Endothelial cell of umbilical vein (primary cell): ENCODE measurements around the gene NOB1. TPM values are rescaled to one million over a fixed set of nuclear protein-coding genes. Genes with fewer than 3 reads are reported as not detected.

ENCODE experiments used
- BruUV-seq: library from RNA; stranded (reverse); fragments of 400-500 nt; replicated peaks from 2 replicates; lab custom pipeline; 2021; lab: Mats Ljungman, UMichigan
- CTCF ChIA-PET: fragments of 300-600, 350-600 bp; sonication (Branson Sonifier 250); formaldehyde crosslinking; loops from one replicate; lab custom pipeline; 2021; ENCODE audit warnings: antibody characterized with exemption, inconsistent platforms; lab: Charles Lee
- POLR2A ChIA-PET: fragments of 300-600, 350-600 bp; sonication (Branson Sonifier 250); formaldehyde crosslinking; loops from one replicate; lab custom pipeline; 2021; ENCODE audit warnings: antibody characterized with exemption, inconsistent platforms; lab: Charles Lee
- DNase-seq: peaks from one replicate; pipeline ENCODE4 v3.0.0-alpha.2; 2011; ENCODE audit warnings: low read depth, low spot score
- FAIRE-seq: peaks from 2 replicates; lab custom pipeline; 2011; peaks lifted over from hg19 to GRCh38; lab: Jason Lieb, UNC
- H2AFZ ChIP-seq: 2 replicates; pipeline ENCODE4 v1.6.0; 2012; ENCODE audit warnings: low read depth, low read length, control low read depth, inconsistent platforms
- H3K27ac ChIP-seq: 2 replicates; pipeline ENCODE4 v1.5.1; 2011; ENCODE audit warnings: low read depth, mild to moderate bottlenecking, control low read depth, low read length, moderate library complexity; ENCODE audit not compliant: insufficient read depth
- H3K27me3 ChIP-seq, 2 experiments: 2 replicates each; pipeline versions ENCODE4 v1.6.0 to v1.6.1; 2011; ENCODE audit warnings: low read length in 2 of 2, mixed read lengths in 1 of 2; ENCODE audit not compliant: control insufficient read depth in 2 of 2, insufficient read depth in 2 of 2
- H3K36me3 ChIP-seq, 2 experiments: 2 replicates in 1 of 2; 3 replicates in 1 of 2; pipeline ENCODE4 v1.5.1; 2011; ENCODE audit warnings: low read length in 2 of 2, mild to moderate bottlenecking in 1 of 2, moderate library complexity in 1 of 2; ENCODE audit not compliant: control insufficient read depth in 2 of 2, insufficient read depth in 2 of 2; ENCODE audit errors: extremely low read depth in 1 of 2
- H3K4me1 ChIP-seq: 3 replicates; pipeline ENCODE4 v1.5.1; 2011; ENCODE audit warnings: mild to moderate bottlenecking, low read length; ENCODE audit not compliant: control insufficient read depth, insufficient read depth; ENCODE audit errors: extremely low read depth
- H3K4me2 ChIP-seq: 2 replicates; pipeline ENCODE4 v1.6.1; 2011; ENCODE audit warnings: low read length, control low read depth, mixed read lengths; ENCODE audit not compliant: insufficient read depth
- H3K4me3 ChIP-seq, 3 experiments: fragments of 200-600 bp in 1 of 3; sonication (generic), shearing (Covaris generic) in 1 of 3; replicated peaks in 1 of 3; 2 replicates each; pipeline ENCODE4 v1.5.1; 2011 to 2016; ENCODE audit warnings: control low read depth in 3 of 3, low read length in 3 of 3, mild to moderate bottlenecking in 2 of 3, inconsistent platforms in 1 of 3, low read depth in 1 of 3, moderate library complexity in 1 of 3; ENCODE audit not compliant: insufficient read depth in 1 of 3
- H3K79me2 ChIP-seq: 2 replicates; pipeline ENCODE4 v1.6.0; 2012; ENCODE audit warnings: low read length, inconsistent platforms; ENCODE audit not compliant: control insufficient read depth, insufficient read depth
- H3K9ac ChIP-seq: replicated peaks from 2 replicates; pipeline ENCODE3; 2011; ENCODE audit warnings: low read length, control low read depth; ENCODE audit not compliant: insufficient read depth; ENCODE audit errors: extremely low read depth
- H3K9me1 ChIP-seq: replicated peaks from 3 replicates; pipeline ENCODE4 v1.6.0; 2011; ENCODE audit warnings: mild to moderate bottlenecking, low read length; ENCODE audit not compliant: control insufficient read depth, insufficient read depth; ENCODE audit errors: extremely low read depth
- H3K9me3 ChIP-seq: replicated peaks from 2 replicates; pipeline ENCODE4 v1.5.1; 2012; ENCODE audit warnings: low read length, inconsistent platforms; ENCODE audit not compliant: control insufficient read depth, insufficient read depth
- H4K20me1 ChIP-seq: replicated peaks from 2 replicates; pipeline ENCODE3; 2011; ENCODE audit warnings: mild to moderate bottlenecking, low read length; ENCODE audit not compliant: control insufficient read depth, insufficient read depth; ENCODE audit errors: extremely low read depth
- EZH2 ChIP-seq: IDR thresholded peaks from 2 replicates; pipeline ENCODE4 v1.6.1; 2012; ENCODE audit warnings: borderline replicate concordance, low read depth, mild to moderate bottlenecking, moderate library complexity, low read length, inconsistent platforms; ENCODE audit not compliant: severe bottlenecking
- FOS ChIP-seq: IDR thresholded peaks from 2 replicates; pipeline ENCODE4 v1.6.1; 2011; ENCODE audit warnings: mild to moderate bottlenecking, low read length, moderate library complexity, borderline replicate concordance; ENCODE audit not compliant: insufficient read depth
- GATA2 ChIP-seq: IDR thresholded peaks from 2 replicates; pipeline ENCODE4 v1.7.0; 2011; ENCODE audit warnings: low read depth, mild to moderate bottlenecking, moderate library complexity, mixed read lengths, low read length; ENCODE audit not compliant: insufficient read length, insufficient read depth
- JUN ChIP-seq: IDR thresholded peaks from 2 replicates; pipeline ENCODE4 v1.6.1; 2011; ENCODE audit warnings: borderline replicate concordance, low read depth; ENCODE audit not compliant: insufficient read length, insufficient read depth
- MYC ChIP-seq: IDR thresholded peaks from one replicate; pipeline ENCODE4 v1.6.1; 2011; ENCODE audit warnings: mild to moderate bottlenecking, low read depth, low read length
- POLR2A ChIP-seq: IDR thresholded peaks from 2 replicates; pipeline ENCODE4 v1.6.1; 2012; ENCODE audit warnings: low read depth, mild to moderate bottlenecking, control low read depth, low read length
- POLR2AphosphoS5 ChIP-seq: IDR thresholded peaks from 2 replicates; pipeline ENCODE4 v1.6.1; 2012; ENCODE audit warnings: low read depth, mild to moderate bottlenecking, control low read depth, low read length, moderate library complexity; ENCODE audit not compliant: insufficient read depth
- dilution Hi-C: fragments of 300-500 bp; cut with MboI; formaldehyde crosslinking; loops from one replicate; pipeline ENCODE4 v1.15.0; 2019; ENCODE audit warnings: low sequenced_read_pairs; ENCODE audit not compliant: extremely low pct_ligation_motif_present
- intact Hi-C: fragments of 100-400 bp; cut with micrococcal nuclease; formaldehyde crosslinking; loops from one replicate; pipeline ENCODE4 v1.10.0; 2022
- polyA plus RNA-seq, 4 experiments: library from polyadenylated mRNA; depleted of rRNA in 3 of 4; stranded (reverse) in 3 of 4; unstranded in 1 of 4; fragments of >200 nt; gene quantifications; 2 replicates each; pipeline versions ENCODE4 v1.2.1 to v1.2.3, GENCODE V29; 2011 to 2012; ENCODE audit warnings: missing spikeins in 1 of 4
- total RNA-seq: library from RNA; stranded (reverse); gene quantifications from 2 replicates; pipeline ENCODE4 v1.2.3, GENCODE V29; 2021
- TF ChIP-seq, protein P1 (sequence below): IDR thresholded peaks from 2 replicates; pipeline ENCODE4 v1.6.1; 2011; ENCODE audit not compliant: insufficient read depth, insufficient read length
- TF ChIP-seq, protein P2 (sequence below), 2 donors: IDR thresholded peaks; 1 replicate in 1 of 2; 2 replicates in 1 of 2; pipeline ENCODE4 v1.5.1; 2011; ENCODE audit warnings: low read length in 2 of 2, mild to moderate bottlenecking in 2 of 2, moderate library complexity in 2 of 2, control low read depth in 1 of 2, inconsistent platforms in 1 of 2, low read depth in 1 of 2; ENCODE audit not compliant: insufficient read depth in 1 of 2; ENCODE audit errors: extremely low read depth in 1 of 2

The NOB1 gene
- total and polyA plus RNA-seq, 2 donors (not counting 3 experiments of a cell fraction or from before 2014, with no cell fraction given): 65.4 to 66.5 TPM

DNA sequence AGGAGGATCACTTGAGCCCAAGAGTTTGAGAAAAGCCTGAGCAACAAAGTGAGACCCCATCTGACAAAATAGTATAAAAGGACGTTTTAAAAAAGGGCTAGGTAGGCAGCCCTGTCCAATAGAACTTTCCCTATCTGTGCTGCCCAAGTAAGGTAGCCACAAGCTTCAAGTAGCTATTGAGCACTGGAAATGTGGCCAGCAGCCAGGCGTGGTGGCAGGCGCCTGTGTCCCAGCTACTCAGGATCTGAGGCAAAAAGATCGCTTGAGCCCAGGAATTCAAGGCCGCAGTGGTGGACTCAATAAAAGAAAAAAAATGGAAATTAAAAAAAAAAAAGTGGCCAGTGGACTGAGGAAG lies 26.8 kb downstream of the NOB1 start:
- Histone ChIP-seq H3K27ac (no peak overlapping the region), H3K4me3 (no peak overlapping the region), H3K4me2 (no peak overlapping the region), H3K36me3 (no peaks in the 10 kb centered on the region), H3K4me1 (peaks cover 36% of the 10 kb centered on the region), H4K20me1 (no peaks in the 10 kb centered on the region), H3K79me2 (peaks cover 35% of the 10 kb centered on the region), H2AFZ (no peak overlapping the region), H3K9ac (no peak overlapping the region), H3K9me1 (no peaks in the 10 kb centered on the region), H3K27me3 (no peaks in the 10 kb centered on the region), H3K9me3 (no peaks in the 10 kb centered on the region)
- no TSS peak for BruUV-seq
- intact Hi-C loops (loop anchor here (2.0 kb wide), 1 partner anchor 15 kb away; no protein-coding TSS in a partner anchor), dilution Hi-C loops (no loop called here)
- no peak for TF ChIP-seq MYC
- no peak for TF ChIP-seq JUN
- no peak for TF ChIP-seq GATA2
- TF ChIP-seq, protein P1, sequence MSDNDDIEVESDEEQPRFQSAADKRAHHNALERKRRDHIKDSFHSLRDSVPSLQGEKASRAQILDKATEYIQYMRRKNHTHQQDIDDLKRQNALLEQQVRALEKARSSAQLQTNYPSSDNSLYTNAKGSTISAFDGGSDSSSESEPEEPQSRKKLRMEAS: no peak
- no peak for TF ChIP-seq FOS
- TF ChIP-seq POLR2A: no peak
- TF ChIP-seq, protein P2, sequence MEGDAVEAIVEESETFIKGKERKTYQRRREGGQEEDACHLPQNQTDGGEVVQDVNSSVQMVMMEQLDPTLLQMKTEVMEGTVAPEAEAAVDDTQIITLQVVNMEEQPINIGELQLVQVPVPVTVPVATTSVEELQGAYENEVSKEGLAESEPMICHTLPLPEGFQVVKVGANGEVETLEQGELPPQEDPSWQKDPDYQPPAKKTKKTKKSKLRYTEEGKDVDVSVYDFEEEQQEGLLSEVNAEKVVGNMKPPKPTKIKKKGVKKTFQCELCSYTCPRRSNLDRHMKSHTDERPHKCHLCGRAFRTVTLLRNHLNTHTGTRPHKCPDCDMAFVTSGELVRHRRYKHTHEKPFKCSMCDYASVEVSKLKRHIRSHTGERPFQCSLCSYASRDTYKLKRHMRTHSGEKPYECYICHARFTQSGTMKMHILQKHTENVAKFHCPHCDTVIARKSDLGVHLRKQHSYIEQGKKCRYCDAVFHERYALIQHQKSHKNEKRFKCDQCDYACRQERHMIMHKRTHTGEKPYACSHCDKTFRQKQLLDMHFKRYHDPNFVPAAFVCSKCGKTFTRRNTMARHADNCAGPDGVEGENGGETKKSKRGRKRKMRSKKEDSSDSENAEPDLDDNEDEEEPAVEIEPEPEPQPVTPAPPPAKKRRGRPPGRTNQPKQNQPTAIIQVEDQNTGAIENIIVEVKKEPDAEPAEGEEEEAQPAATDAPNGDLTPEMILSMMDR (IDR thresholded peaks at IDR 0.05; ENCODE audit: extremely low read depth in 1 of 2, insufficient read depth in 1 of 2, low read depth in 1 of 2, low read length in 2 of 2): no peak
- TF ChIP-seq EZH2: no peak
- TF ChIP-seq POLR2AphosphoS5: no peak
- FAIRE-seq (no peak), DNase-seq (no peak)
- POLR2A ChIA-PET: interaction anchor here (0.7 kb wide), 1 partner anchor 145 kb away, joined by 3 read pairs; no protein-coding TSS in a partner anchor
- CTCF ChIA-PET: interaction anchor here (1.0 to 8.5 kb wide), 2 partner anchors 15 to 27 kb away, joined by 3 to 55 read pairs; partner anchors contain the start of gene NOB1
